GM06990 (cell line): ENCODE results near the gene HSD11B2.
"Not testable (repeated sequence)": the region's sequence is repeated elsewhere in the genome, so short reads cannot be mapped to it uniquely, and the experiment has no call there.

Source experiments
- DNase-seq: peaks from one replicate; pipeline ENCODE4 v3.0.0-alpha.2; 2011; ENCODE audit not compliant: insufficient read length; ENCODE audit errors: extremely low read depth
- H3K27me3 ChIP-seq: replicated peaks from 2 replicates; pipeline ENCODE4 v1.6.0; 2011; ENCODE audit warnings: low read length; ENCODE audit not compliant: control insufficient read depth, insufficient read depth
- H3K36me3 ChIP-seq: 2 replicates; pipeline ENCODE4 v1.5.1; 2011; ENCODE audit warnings: low read length; ENCODE audit not compliant: control insufficient read depth, insufficient read depth
- H3K4me3 ChIP-seq: replicated peaks from 2 replicates; pipeline ENCODE4 v1.5.1; 2011; ENCODE audit warnings: low read depth, mild to moderate bottlenecking, control low read depth, low read length
- CTCF ChIP-seq: IDR thresholded peaks from 2 replicates; pipeline ENCODE4 v1.5.1; 2011; ENCODE audit warnings: low read length, control low read depth, mild to moderate bottlenecking, inconsistent platforms; ENCODE audit not compliant: insufficient read depth, poor library complexity, severe bottlenecking

The HSD11B2 gene

GRCh38 chr16:67411339-67411738 lies 19.6 kb upstream of the HSD11B2 start:
- Histone ChIP-seq H3K27me3 (no peaks in the 10 kb centered on the region; the same call in 1 of the 2 replicates), H3K36me3 (no peaks in the 10 kb centered on the region; the same call in 1 of the 2 replicates), H3K4me3 (no peak overlapping the region)
- TF ChIP-seq CTCF: no peak
- DNase-seq: no peak

GRCh38 chr16:67412294-67412693 lies 18.6 kb upstream of the HSD11B2 start:
- TF ChIP-seq CTCF: no peak
- Histone ChIP-seq H3K27me3 (no peaks in the 10 kb centered on the region; the same call in 1 of the 2 replicates), H3K4me3 (no peak overlapping the region), H3K36me3 (no peaks in the 10 kb centered on the region; the same call in 1 of the 2 replicates)
- no peak for DNase-seq

GRCh38 chr16:67413978-67414911 lies 16.7 kb upstream of the HSD11B2 start:
- no peak overlapping the region for H3K4me3 ChIP-seq
- H3K27me3 ChIP-seq: no peaks in the 10 kb centered on the region; the same call in 1 of the 2 replicates
- H3K36me3 ChIP-seq: no peaks in the 10 kb centered on the region; the same call in 1 of the 2 replicates
- DNase-seq: no peak
- no peak for TF ChIP-seq CTCF

GRCh38 chr16:67415421-67415820 lies 15.5 kb upstream of the HSD11B2 start:
- not testable (repeated sequence) for H3K36me3 ChIP-seq, H3K27me3 ChIP-seq, H3K4me3 ChIP-seq, DNase-seq

GRCh38 chr16:67415872-67416793 lies 14.8 kb upstream of the HSD11B2 start, which contains the start of gene ZDHHC1:
Gene ZDHHC1, minus strand, starts transcription at chr16:67416477. Its CDS starts 8,702 bp downstream, at chr16:67407775.
- Histone ChIP-seq H3K4me3 (peak within 1 kb of the TSS; percentile 70), H3K36me3 (no peaks in the 10 kb centered on the region), H3K27me3 (no peaks in the 10 kb centered on the region; the same call in 1 of the 2 replicates)
- DNase-seq: peak; percentile 73
- peak; percentile 46 for TF ChIP-seq CTCF
